HCT116 (cell line): ENCODE results near the gene LRIG1. TPM values are rescaled to one million over a fixed set of nuclear protein-coding genes. Genes with fewer than 3 reads are reported as not detected.

Source experiments
- ATAC-seq: fragments of 200-7000 bp; cut with Tn5 transposase; 2 replicates; pipeline ENCODE4 v1.9.1; 2020; ENCODE audit warnings: mild to moderate bottlenecking, moderate library complexity
- BruUV-seq: library from RNA; stranded (reverse); fragments of 400-500 nt; replicated peaks from 2 replicates; lab custom pipeline; 2021; lab: Mats Ljungman, UMichigan
- CTCF ChIA-PET: fragments of 300-600 bp; sonication (Branson Sonifier 250); formaldehyde crosslinking; loops from one replicate; lab custom pipeline; 2021; ENCODE audit warnings: antibody characterized with exemption; lab: Charles Lee
- POLR2A ChIA-PET: fragments of 300-600, 350-600 bp; sonication (Branson Sonifier 250); formaldehyde crosslinking; loops from one replicate; lab custom pipeline; 2021; ENCODE audit warnings: antibody characterized with exemption; lab: Charles Lee
- RAD21 ChIA-PET, 2 experiments: fragments of 300-600 bp; sonication (Branson Sonifier 250); formaldehyde crosslinking; loops; one replicate each; lab custom pipeline; 2023; ENCODE audit warnings: low total read pairs in 2 of 2; ENCODE audit not compliant: uncharacterized antibody in 2 of 2, unreplicated experiment in 2 of 2, low non-redundant PET in 1 of 2; lab: Charles Lee
- DNase-seq: peaks from one replicate; pipeline ENCODE4 v3.0.0-alpha.2; 2010; ENCODE audit warnings: low read depth, low spot score
- H2AFZ ChIP-seq: fragments of 200-600 bp; shearing (Covaris generic), sonication (generic); 2 replicates; pipeline ENCODE4 v1.6.1; 2017; ENCODE audit warnings: low read depth, mixed run types, mixed read lengths, antibody characterized with exemption, low read length; ENCODE audit not compliant: poor library complexity, severe bottlenecking
- H3K27ac ChIP-seq: 2 replicates; pipeline ENCODE4 v1.5.1; 2012; ENCODE audit warnings: low read depth, low read length
- H3K27me3 ChIP-seq: fragments of 200-600 bp; sonication (generic); 2 replicates; pipeline ENCODE4 v1.6.1; 2016; ENCODE audit warnings: mixed run types, low read length, mixed read lengths; ENCODE audit not compliant: insufficient read depth
- H3K36me3 ChIP-seq, 2 experiments: fragments of 200-500 bp in 1 of 2; fragments of 200-600 bp in 1 of 2; sonication (Bioruptor generic) in 1 of 2; sonication (generic) in 1 of 2; 2 replicates each; pipeline versions ENCODE4 v1.5.1 to v1.6.1; 2014 to 2016; ENCODE audit warnings: low read length in 2 of 2, inconsistent platforms in 1 of 2, mixed read lengths in 1 of 2, mixed run types in 1 of 2; ENCODE audit not compliant: insufficient read depth in 2 of 2, control insufficient read depth in 1 of 2
- H3K4me1 ChIP-seq, 2 experiments: fragments of 200-600 bp in 1 of 2; sonication (generic) in 1 of 2; 2 replicates each; pipeline versions ENCODE4 v1.5.1 to v1.6.1; 2012 to 2017; ENCODE audit warnings: low read length in 2 of 2, inconsistent platforms in 1 of 2, mild to moderate bottlenecking in 1 of 2, mixed read lengths in 1 of 2, mixed run types in 1 of 2, moderate library complexity in 1 of 2; ENCODE audit not compliant: insufficient read depth in 2 of 2, control insufficient read depth in 1 of 2
- H3K4me2 ChIP-seq: fragments of 200-600 bp; sonication (generic); 2 replicates; pipeline ENCODE4 v1.6.1; 2017; ENCODE audit warnings: mixed run types, low read length, mixed read lengths
- H3K4me3 ChIP-seq, 2 experiments: fragments of 200-600 bp in 1 of 2; sonication (generic) in 1 of 2; replicated peaks in 1 of 2; 2 replicates each; pipeline ENCODE4 v1.5.1; 2011 to 2016; ENCODE audit warnings: low read length in 2 of 2, control low read depth in 1 of 2, low read depth in 1 of 2, mild to moderate bottlenecking in 1 of 2, mixed read lengths in 1 of 2, mixed run types in 1 of 2
- H3K79me2 ChIP-seq: fragments of 200-600 bp; sonication (generic); 2 replicates; pipeline ENCODE4 v1.6.1; 2017; ENCODE audit warnings: mild to moderate bottlenecking, mixed run types, low read length, moderate library complexity, mixed read lengths; ENCODE audit not compliant: insufficient read depth
- H3K9ac ChIP-seq: fragments of 200-600 bp; sonication (generic); 2 replicates; pipeline ENCODE4 v1.6.1; 2016; ENCODE audit warnings: low read length, mixed read lengths
- H3K9me2 ChIP-seq: fragments of 200-600 bp; sonication (generic), shearing (Covaris generic); 2 replicates; pipeline ENCODE4 v1.6.1; 2017; ENCODE audit warnings: mixed run types, mild to moderate bottlenecking, moderate library complexity; ENCODE audit not compliant: insufficient read depth
- H3K9me3 ChIP-seq, 2 experiments: fragments of 200-500 bp in 1 of 2; fragments of 200-600 bp in 1 of 2; sonication (Bioruptor generic) in 1 of 2; sonication (generic) in 1 of 2; 2 replicates each; pipeline ENCODE4 v1.6.1; 2014 to 2017; ENCODE audit warnings: low read length in 2 of 2, mixed read lengths in 2 of 2, inconsistent platforms in 1 of 2, low read depth in 1 of 2, mild to moderate bottlenecking in 1 of 2, mixed run types in 1 of 2, moderate library complexity in 1 of 2; ENCODE audit not compliant: control insufficient read depth in 1 of 2, insufficient read depth in 1 of 2
- H4K20me1 ChIP-seq: fragments of 200-600 bp; sonication (generic), shearing (Covaris generic); 2 replicates; pipeline ENCODE4 v1.6.1; 2017; ENCODE audit warnings: mixed run types, mild to moderate bottlenecking, moderate library complexity; ENCODE audit not compliant: insufficient read depth
- CBX3 ChIP-seq: IDR thresholded peaks from 2 replicates; pipeline ENCODE4 v1.6.1; 2012; ENCODE audit warnings: low read depth
- CTCF ChIP-seq, 3 experiments: fragments of 200-600 bp in 1 of 3; sonication (generic) in 1 of 3; IDR thresholded peaks in 2 of 3; conservative IDR thresholded peaks in 1 of 3; 2 replicates each; pipeline ENCODE4 v1.5.1; 2012 to 2017; ENCODE audit warnings: low read depth in 2 of 3, low read length in 2 of 3, antibody characterized with exemption in 1 of 3, borderline replicate concordance in 1 of 3, control low read depth in 1 of 3, mild to moderate bottlenecking in 1 of 3, mixed read lengths in 1 of 3, mixed run types in 1 of 3, moderate library complexity in 1 of 3; ENCODE audit not compliant: insufficient read depth in 1 of 3
- EGR1 ChIP-seq: IDR thresholded peaks from 2 replicates; pipeline ENCODE4 v1.6.1; 2012; ENCODE audit warnings: low read depth
- ELF1 ChIP-seq: IDR thresholded peaks from 2 replicates; pipeline ENCODE4 v1.6.1; 2012; ENCODE audit warnings: low read depth, borderline replicate concordance
- FOSL1 ChIP-seq: IDR thresholded peaks from 2 replicates; pipeline ENCODE4 v1.6.1; 2012; ENCODE audit warnings: low read depth
- MAX ChIP-seq: IDR thresholded peaks from 2 replicates; pipeline ENCODE4 v1.6.1; 2012
- POLR2A ChIP-seq: IDR thresholded peaks from 2 replicates; pipeline ENCODE4 v1.7.0; 2011; ENCODE audit warnings: borderline replicate concordance; ENCODE audit not compliant: insufficient read depth, insufficient read length; ENCODE audit errors: extremely low read depth
- SRF ChIP-seq: IDR thresholded peaks from 2 replicates; pipeline ENCODE4 v1.6.1; 2012; ENCODE audit warnings: low read depth
- TCF7L2 ChIP-seq: IDR thresholded peaks from 2 replicates; pipeline ENCODE4 v1.7.0; 2011; ENCODE audit warnings: borderline replicate concordance, inconsistent platforms; ENCODE audit not compliant: insufficient read depth, insufficient read length; ENCODE audit errors: extremely low read depth
- YY1 ChIP-seq: IDR thresholded peaks from 2 replicates; pipeline ENCODE4 v1.6.1; 2011; ENCODE audit warnings: low read length, low read depth, moderate library complexity, mild to moderate bottlenecking; ENCODE audit not compliant: insufficient replicate concordance; ENCODE audit errors: extremely low read depth
- ZFX ChIP-seq: fragments of 450-650 bp; IDR thresholded peaks from 2 replicates; pipeline ENCODE4 v1.6.1; 2017
- intact Hi-C: fragments of 100-400 bp; cut with micrococcal nuclease; formaldehyde crosslinking; loops from 2 replicates; pipeline ENCODE4 v1.10.0; 2022
- total RNA-seq: library from RNA; stranded (reverse); gene quantifications from one replicate; pipeline ENCODE4 v1.2.1, GENCODE V29; 2021; ENCODE audit not compliant: unreplicated experiment

The LRIG1 gene
- total RNA-seq, 1 experiment from 2014 or later = 3.1 TPM

DNA sequence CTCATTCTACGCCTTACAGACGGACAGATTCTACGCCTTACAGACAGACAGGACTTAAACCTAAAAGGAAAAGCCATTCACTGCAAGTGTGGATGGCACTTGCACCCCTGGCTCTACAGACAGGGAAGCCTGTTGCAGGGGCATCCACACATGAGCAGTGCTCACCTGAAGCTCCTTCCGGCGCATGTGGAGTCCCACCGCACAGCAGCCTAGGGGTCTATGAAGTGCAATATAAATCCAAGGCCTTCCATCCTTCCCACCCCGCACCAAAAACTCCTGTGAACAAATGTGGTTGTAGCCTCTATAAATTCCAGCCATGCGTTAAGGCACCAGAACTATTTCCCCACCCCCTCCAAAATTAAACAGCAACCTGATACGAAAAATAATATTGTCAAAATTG, 121.3 kb downstream of the LRIG1 start:
- no peak for TF ChIP-seq POLR2A
- no peak for TF ChIP-seq MAX
- no peak for TF ChIP-seq TCF7L2
- TF ChIP-seq SRF = no peak
- no peak for TF ChIP-seq FOSL1
- no peak for TF ChIP-seq CBX3
- TF ChIP-seq EGR1 = no peak
- no peak for TF ChIP-seq ZFX
- TF ChIP-seq YY1 = no peak
- TF ChIP-seq ELF1 = no peak
- TF ChIP-seq, all 23 proteins: peak for 0
- Histone ChIP-seq H3K9ac (no peak overlapping the region), H3K4me1 (peaks cover 8 to 11% of the 10 kb centered on the region in 2 experiments; a peak in 3 of 4 replicates), H3K9me2 (no peaks in the 10 kb centered on the region), H3K27ac (no peak overlapping the region), H3K4me3 (no peak overlapping the region), H3K36me3 (peaks cover 2 to 11% of the 10 kb centered on the region in 2 experiments; a peak in 1 of 4 replicates), H2AFZ (no peak overlapping the region), H3K4me2 (no peak overlapping the region), H3K9me3 (no peaks in the 10 kb centered on the region), H3K79me2 (no peaks in the 10 kb centered on the region), H4K20me1 (no peaks in the 10 kb centered on the region), H3K27me3 (no peaks in the 10 kb centered on the region)
- intact Hi-C loops = no loop called here
- RAD21 ChIA-PET = no interaction called here
- no peak for ATAC-seq
- POLR2A ChIA-PET = no interaction called here
- CTCF ChIA-PET = no interaction called here
- DNase-seq = no peak
- no TSS peak for BruUV-seq

DNA sequence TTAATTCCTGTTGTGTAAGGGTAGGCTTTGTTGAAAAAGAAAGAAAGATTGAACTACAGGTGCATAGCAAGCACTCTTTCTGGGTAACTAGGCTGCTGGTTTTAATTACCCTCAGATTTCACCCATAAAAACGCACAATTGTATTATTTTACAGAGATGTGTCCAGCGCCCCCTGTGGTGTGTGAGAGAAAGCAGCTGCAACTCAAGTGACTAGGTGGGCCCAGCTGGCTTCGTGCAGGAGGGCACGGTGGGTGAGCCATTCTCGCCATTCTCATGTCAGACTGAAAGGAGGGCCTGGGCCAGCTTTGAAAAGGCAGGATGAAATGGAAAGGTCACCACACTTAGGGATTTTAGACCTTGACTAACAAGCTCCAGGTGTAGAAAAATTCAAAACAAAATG, 122.6 kb downstream of the LRIG1 start:
- CTCF ChIA-PET = interaction anchor here (0.9 to 1.5 kb wide), 10 partner anchors 11 to 454 kb away, joined by 3 to 5 read pairs (median 3); no protein-coding TSS in a partner anchor

More for the DNA sequence above, 122.6 kb downstream of the LRIG1 start:
- RAD21 ChIA-PET = no interaction called here
- Histone ChIP-seq H3K4me1 (peaks cover 8 to 11% of the 10 kb centered on the region in 2 experiments; a peak in 3 of 4 replicates), H3K36me3 (peaks cover 2 to 11% of the 10 kb centered on the region in 2 experiments; a peak in 1 of 4 replicates), H3K27me3 (no peaks in the 10 kb centered on the region), H3K27ac (no peak overlapping the region), H3K4me2 (no peak overlapping the region), H4K20me1 (no peaks in the 10 kb centered on the region), H3K9ac (no peak overlapping the region), H2AFZ (no peak overlapping the region), H3K4me3 (no peak overlapping the region), H3K79me2 (no peaks in the 10 kb centered on the region), H3K9me3 (no peaks in the 10 kb centered on the region), H3K9me2 (no peaks in the 10 kb centered on the region)
- peak; percentile 73; the same call in 1 of the 2 replicates for ATAC-seq
- no TSS peak for BruUV-seq
- POLR2A ChIA-PET = no interaction called here
- intact Hi-C loops = no loop called here
- peak; percentile 11 to 83 (median 74); a peak in 5 of 6 replicates for TF ChIP-seq CTCF (IDR thresholded peaks at IDR 0.05 in 2 of 3, conservative IDR thresholded peaks at IDR 0.05 in 1 of 3; ENCODE audit: borderline replicate concordance in 1 of 3, insufficient read depth in 1 of 3, low read depth in 2 of 3, low read length in 2 of 3)
- no peak for TF ChIP-seq MAX
- peak; percentile 6 for DNase-seq
